GM21717 (cell line): Measurements from ENCODE around the gene COG5.

ENCODE experiments used
- ATAC-seq: cut with Tn5 transposase; IDR thresholded peaks from one replicate; pipeline ENCODE4 v1.9.1; 2021; ENCODE audit warnings: mild to moderate bottlenecking, moderate library complexity; ENCODE audit not compliant: unreplicated experiment

The COG5 gene

DNA sequence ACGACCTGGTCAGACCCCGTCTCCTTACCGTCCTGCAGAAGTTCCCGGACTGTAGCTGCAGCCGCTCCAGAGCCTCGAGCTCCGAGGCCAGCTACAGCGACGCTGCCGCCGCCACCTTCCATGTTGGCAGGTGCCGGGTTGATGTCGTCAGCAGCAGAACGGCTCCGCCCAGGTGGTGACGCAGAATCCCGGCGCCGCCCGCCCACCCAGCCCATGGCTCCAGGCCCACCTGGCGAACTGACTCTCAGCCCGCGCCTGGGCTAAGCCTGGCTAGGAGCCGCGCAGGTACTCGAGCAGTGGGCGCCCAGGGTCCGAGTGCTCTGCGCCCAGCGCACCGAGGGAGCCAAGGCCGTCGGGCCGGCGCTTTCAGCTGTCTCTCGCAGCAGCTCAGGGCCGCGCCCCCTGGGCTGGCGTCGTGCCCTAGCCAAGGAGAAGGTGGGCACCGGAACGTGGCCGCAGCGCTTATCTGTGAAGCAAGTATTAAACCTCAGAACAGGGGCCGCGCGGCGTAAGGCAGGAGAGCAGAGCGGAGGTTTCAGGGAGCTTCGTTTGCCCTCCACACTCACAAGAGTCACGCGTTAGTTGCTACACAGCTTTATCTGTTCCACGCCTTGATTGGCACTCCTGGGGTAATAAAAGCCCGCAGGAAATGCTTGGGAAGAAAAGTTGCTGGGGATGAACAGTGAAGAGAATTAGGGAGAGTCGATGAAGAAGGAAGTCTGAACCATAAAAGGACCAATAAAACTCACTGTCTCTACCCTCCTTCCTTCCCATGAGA lies at the start of gene COG5, which contains the start of gene DUS4L:
Gene COG5 (minus strand): TSS at position 146 of the 778 bp plus-strand sequence. CDS start 24 bp downstream, at position 122.
Gene DUS4L (plus strand): TSS at position 197 of the 778 bp plus-strand sequence. CDS start 3,100 bp downstream, outside the sequence.
- ATAC-seq, result peak; percentile 95

DNA sequence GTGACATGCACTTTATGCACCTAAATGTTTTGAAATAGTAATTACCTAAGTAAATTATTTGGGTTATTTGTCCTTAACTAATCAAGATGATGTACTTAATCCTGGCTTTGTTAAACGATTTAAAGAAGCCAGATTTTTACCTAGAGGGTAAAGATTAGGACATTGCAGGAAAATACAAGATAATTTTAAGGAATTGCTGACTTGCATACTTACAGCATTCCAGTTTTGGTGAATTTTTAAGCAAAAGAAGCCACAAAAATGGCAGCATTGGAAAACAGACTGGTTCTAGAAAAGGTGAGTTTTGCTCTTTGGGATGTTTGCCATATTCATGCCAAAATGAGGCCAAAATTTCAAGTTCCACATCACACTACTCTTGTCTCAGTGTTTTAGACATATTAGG lies 49.7 kb upstream of the COG5 start:
- no peak for ATAC-seq

DNA sequence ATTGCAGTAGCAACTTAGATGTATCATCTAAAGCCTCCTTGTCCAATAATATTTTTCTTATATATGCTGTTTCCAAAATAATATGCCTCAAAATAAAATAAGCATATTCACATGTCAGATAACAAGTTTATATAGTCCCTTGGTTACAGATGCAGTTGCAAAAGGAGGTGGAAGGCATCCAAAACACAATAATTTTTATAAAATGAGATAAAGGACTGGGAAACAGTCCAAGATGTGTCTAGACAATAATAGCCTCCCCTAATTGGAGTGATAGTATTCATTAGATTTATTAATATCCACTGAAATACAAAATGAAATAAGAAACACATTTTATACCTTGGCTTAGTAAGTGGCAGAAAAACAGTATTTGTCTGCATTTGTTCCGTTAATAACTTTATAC lies 46.6 kb upstream of the COG5 start:
- ATAC-seq, result no peak

DNA sequence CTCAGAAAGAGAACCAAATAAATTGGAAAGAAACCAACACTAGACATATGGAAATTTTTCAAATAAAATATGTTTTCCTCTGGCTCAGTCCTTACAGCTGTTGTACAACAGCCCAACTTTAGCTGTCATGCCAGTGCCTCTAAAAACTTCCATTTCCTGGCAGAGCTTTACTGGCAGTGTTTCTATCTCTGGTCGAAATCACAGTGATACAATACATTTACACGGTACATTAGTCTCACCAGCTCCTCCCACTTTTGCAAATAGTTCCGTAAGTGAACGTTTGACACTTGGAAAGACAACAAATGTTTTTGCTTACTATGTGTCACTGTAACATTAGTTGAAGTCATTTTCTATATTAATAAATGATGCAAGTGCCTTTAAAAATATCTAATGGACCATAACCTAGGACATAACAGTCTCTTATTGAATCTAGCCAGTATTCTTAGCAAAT lies 46.1 kb upstream of the COG5 start:
- no peak for ATAC-seq

DNA sequence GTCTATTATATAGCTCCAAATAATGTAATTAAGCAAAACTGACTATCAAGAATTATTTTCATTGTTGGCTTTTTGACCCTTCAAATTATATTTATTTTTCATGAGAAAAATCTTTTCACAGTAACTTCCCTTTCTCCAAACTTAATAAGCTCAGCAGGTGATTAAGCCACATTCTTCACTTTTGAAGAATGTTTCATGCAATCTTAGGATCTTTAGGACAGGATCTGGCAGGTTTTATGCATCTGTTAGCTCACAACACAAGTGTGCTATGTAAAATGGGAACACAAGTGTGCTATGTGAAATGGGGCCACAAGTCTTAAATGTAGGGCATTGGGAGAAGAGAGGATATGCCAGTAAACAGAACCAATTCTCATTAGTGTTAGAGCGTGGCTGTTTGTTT lies 42.6 kb upstream of the COG5 start:
- ATAC-seq, result no peak

DNA sequence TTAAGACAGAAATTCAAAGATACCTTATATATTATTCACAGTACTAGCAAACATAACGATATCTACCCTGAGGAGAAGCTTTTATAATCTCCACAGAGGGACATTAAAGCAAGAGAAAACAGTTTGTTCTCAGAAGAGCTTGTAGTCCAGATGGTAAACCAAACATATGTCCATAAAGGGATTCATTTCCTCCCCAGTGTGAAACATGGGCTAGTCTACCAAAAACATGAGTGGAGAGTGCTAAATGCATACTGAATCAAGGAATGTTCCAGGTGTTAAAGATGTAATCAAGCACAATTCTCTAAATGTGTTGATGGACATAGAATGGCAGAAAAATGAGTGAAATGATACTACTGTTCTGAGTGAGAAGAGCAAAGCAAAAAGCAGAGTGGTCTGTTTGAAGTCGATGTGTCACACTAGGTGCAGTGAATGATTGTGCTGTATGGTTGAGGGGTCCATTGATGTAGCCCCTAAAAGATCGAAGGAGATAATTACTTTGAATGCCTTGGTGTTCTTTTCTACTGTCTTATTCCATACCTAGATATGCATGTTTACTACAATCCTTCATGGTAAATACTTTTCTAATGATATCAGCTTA lies 41.6 kb upstream of the COG5 start:
- ATAC-seq, result no peak

DNA sequence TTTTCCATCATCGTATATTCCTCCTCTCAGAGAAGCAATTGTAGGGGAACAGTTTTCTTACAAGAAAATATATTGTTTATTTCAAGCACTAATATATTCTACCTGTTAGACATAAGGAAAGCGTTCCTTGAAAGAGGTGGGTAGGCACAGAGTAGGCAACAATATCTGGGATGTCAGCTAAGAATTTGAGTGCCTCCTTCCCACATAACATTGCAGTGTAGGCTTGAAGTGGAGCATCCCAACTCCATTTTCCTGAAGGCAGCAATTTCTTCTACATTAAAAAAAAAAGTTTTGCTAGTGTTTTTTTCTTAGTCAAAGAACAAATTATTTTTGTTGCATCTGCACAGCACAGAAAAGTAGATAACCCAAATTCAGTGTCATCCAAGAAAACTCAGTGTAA lies 37.1 kb upstream of the COG5 start:
- ATAC-seq, result no peak

DNA sequence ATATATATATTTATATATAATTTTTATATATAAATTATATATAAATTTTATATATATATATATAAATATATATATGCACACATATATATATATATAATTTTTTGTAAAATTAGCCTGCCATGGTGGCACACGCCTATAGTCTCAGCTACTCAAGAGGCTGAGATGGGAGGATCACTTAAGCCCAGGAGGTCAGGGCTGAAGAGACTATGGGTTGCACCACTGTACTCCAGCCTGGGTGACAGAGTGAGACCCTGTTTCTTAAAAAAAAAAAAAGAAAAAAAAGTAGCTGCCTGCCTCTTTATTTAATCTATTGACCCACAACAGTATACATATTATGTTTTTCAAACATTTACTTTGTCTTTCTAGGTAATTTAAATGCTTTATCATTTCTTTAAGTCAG lies 35.5 kb upstream of the COG5 start:
- ATAC-seq, result no peak

DNA sequence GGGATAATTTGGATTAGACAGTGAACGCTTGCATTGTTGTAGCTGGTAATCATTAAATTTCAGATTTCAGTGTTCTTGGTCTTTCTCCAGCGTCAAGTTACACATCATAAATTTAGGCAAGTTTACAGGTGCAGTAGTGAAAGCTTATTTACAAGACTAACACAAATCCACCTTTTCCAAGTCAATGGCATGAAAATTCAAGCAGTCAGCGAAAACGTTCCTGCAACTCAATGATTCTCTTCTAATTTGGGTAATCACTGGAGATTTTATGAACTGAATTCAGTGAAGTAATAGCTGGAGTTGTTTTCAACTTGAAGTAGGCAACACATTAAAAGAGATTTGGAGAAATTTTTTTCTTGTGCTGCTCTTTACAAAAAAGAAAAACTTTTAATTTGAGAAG lies 34.2 kb upstream of the COG5 start:
- ATAC-seq, result no peak

DNA sequence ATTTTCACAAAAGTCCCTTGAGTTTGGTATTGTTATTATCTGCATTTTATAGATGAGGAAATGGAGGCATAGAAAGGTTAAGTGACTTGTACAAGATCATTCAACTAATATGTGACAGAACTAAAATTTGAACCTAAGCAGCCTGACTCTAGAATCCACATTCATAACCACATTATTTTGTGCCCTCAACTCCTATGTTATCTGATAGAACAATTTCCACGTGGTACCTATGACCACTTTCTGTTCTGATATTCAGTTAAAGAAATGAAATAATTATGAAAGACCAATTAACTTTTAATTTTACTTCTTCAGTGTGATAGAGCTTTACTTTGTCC lies 33.8 kb upstream of the COG5 start:
- ATAC-seq, result no peak

DNA sequence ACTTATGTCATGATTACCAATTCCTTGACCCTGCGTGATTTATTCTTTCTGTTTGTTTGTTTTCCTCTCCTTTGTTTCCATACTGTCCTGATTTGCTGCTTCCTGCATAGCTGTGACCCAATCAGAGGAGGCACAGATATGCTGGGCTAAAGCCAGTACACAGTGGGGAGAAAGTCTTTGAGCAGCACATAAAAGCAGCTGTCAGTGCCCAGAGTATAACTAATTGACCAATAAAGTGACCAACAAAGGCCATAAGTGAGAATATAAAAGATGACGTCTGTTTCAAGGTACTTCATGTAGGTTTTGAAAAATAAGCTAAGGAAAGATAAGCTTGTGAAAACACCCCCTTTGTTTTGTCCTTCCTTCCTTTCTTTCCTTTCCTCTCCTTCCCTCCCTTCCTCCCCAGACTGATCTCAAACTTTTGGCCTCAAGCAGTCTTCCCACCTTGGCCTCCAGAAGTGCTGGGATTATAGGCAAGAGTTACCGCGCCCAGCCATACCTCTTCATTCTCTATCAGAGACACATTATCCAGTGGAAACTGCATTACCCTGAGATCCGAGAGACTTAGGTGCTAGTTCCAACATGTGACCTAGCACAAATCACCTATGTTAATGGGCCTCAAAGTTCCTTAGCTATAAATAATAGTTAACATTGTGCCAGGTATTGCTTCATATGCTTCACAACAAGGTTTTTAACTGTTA lies 33.3 kb upstream of the COG5 start:
- no peak for ATAC-seq

DNA sequence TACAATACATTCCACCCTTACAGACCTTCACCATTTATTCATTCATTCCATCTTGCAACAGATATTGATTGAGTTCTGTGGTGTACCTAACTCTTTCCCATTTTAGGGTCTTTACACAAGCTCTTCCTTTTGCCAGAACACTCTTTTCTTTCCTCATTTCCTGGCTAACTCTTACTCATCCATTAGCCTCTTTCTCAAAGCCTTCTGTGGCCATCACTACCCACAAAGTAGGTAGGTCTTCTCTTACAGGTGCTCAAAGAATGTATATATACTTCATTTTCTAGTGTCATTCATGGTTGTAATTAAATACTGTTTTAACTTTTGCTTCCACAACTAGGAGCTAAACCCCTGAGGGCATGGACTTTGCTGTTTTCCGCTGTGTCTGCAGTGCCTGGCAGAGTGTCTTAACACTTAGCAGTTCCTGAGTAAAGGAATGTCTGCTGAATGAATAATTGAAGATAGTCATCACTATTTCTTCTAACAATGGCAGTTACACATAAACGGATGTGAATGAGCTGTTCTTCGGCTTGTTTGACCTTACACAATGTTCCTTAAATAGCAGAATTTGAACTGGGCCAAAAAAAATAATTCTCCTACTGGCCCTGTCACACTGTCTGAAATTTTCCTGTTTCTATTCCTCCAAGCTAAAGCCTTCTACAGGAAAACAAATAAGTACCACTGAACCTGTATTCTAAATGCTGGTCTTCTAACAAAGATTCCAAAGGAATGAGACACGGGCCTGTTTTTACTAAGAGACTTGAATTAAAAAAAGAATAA lies 31.4 kb upstream of the COG5 start:
- no peak for ATAC-seq

DNA sequence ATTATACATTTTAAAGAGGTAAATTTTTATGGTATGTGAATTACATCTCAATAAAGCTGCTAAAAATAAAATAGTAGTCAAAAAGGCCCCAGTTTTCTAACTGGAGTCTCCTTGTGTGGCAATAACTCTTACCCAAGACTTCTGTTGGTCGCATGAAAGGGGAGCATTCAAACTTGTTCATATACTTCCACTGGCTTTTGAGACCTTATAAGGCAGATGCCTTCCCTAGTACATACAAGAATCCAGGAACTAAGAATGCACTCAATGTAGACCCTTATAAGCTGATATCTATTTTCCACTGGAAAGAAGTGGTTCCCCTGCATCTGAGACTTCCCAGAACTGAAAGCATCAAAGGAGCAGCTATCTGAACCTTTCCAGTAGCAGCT lies 29.3 kb upstream of the COG5 start:
- no peak for ATAC-seq

DNA sequence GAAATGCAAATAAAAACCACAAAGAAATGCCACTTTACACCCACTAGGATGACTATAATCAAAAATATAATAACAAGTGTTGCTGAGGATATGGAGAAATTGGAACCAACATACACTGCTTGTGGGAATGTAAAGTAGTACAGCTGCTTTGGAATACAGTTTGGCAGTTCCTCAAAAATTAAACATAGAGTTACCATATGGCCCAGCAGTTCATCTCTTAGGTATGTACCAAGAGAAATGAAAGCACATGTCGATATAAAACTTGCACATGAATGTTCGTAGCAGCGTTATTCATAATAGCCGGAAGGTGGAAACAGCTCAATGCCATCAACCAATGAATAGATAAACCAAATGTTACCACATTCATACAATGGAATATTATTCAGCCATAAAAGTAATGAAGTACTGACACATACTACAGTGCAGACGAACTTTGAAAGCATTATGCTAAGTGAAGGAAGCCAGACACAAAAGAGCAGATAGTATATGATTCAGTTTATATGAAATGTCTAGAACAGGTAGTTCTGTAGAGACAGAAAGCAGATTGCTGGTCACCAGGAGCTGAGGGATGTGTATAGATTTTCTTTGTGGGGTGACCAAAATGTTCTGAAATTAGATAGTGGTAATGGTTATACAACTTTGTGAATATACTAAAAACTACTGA lies 28.8 kb upstream of the COG5 start:
- no peak for ATAC-seq

DNA sequence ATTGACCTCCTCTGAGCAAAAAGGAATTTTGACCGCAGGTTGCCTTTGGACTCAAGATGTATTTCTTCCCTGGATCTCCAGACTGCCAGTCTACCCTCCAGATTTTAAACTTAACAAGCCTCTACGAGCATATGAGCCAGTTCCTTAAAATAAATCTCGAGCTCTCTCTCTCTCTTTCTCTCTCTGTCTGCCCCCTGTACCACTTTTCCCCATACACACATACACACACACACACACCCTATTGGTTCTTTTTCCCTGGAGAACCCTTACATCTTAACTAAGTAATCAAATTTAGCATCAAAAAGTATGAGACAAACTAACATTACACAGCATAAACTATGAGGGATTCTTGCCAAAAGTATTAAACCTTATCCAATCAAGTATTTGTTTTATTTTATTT lies 27.7 kb upstream of the COG5 start:
- no peak for ATAC-seq

DNA sequence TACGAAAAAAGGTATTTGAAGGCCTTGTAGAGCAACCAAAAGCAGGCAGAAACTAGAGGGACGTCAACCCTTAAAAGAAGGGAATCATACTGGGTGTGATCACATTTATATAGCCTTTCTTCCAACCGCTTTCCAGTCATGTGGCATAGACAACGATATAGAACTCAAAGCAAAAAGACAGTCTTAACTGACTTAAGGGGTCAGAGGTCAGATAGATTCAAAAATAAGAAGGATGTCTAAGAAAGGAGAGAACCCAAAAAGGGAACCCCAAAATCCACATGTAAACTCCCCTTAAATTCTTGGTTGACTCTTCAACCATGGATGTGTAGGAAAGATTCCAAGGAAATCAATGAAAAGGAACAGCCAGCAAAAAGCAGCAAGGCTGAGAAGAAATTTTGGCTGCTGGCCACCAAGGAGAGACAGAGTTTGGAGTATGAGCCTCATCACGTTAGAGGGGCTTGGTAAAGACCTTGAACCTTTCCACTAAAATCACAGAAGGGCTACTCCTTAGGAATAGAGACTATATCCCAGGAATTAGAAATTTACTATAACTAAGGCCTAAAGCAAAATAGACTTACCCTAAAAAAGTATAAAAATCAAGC lies 24.9 kb upstream of the COG5 start:
- ATAC-seq, result no peak

DNA sequence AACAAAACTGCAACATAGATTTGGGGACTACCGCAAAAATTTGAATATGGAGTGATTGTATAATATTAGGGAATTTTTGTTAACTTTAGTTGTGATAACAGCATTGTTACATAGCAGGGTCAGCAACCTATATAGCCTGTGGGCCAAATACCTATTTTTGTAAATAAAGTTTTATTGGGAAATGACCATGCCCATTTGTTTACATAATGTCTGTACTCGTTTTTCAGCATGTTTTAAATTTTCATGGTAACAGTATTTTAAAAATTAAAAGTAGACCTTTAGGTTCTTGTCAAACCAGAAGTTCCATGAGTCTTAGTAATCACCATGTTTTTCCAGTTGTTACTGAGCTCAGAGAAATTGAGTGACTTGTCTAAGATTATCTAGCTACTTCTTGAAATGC lies 21.0 kb upstream of the COG5 start:
- ATAC-seq, result no peak

DNA sequence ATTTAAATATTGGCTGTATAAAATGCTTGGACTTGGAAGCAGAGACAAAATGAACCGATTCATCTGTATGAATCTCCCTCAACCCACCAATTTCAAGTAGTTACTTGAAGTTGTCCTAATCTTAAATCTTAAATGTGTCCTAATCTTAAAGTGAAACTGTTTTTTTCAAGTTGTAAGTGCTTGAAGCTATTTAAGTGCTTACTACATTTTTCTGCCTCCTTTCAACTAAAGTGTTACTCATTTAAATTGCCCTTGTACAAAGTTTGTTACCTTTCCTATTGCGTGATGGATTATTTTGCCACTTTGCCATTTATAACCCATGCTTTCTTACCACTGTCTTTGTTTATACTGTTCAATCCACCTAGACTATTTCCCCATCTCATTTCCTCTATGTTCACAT lies 19.2 kb upstream of the COG5 start:
- no peak for ATAC-seq

DNA sequence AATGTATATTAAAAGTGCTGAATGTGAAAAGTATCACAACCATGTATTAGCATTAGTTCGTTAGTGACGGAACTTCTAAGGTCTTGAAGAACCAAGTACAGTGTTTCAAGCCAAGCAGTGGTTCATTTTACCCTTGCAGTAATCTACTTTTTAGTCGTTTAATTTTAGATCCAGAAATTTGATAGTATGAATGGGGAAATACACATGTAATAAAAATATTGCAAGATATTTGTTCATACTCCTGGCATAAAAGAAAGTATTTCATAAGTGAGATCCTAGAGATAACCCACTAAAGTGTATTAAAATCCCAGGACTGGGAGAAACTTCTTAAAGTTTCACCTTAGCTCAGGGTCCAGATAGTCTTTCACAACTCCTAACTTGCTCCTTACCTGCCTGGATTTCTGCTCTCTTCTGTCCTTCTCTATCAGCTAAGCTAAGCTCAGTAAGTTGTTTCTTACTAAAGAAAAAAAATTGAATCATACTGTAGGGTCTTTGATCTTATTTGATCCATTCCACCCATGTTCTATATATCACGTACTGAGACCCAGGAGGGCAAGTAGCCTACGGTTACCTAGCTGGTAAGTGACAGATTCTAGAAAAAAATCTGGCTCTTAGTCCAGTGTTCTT lies 17.8 kb upstream of the COG5 start:
- no peak for ATAC-seq
